ENCODE measurements around the gene DUSP15.
"Not testable (repeated sequence)": the region's sequence is repeated elsewhere in the genome, so short reads cannot be mapped to it uniquely, and the experiment has no call there.

The DUSP15 gene

DNA sequence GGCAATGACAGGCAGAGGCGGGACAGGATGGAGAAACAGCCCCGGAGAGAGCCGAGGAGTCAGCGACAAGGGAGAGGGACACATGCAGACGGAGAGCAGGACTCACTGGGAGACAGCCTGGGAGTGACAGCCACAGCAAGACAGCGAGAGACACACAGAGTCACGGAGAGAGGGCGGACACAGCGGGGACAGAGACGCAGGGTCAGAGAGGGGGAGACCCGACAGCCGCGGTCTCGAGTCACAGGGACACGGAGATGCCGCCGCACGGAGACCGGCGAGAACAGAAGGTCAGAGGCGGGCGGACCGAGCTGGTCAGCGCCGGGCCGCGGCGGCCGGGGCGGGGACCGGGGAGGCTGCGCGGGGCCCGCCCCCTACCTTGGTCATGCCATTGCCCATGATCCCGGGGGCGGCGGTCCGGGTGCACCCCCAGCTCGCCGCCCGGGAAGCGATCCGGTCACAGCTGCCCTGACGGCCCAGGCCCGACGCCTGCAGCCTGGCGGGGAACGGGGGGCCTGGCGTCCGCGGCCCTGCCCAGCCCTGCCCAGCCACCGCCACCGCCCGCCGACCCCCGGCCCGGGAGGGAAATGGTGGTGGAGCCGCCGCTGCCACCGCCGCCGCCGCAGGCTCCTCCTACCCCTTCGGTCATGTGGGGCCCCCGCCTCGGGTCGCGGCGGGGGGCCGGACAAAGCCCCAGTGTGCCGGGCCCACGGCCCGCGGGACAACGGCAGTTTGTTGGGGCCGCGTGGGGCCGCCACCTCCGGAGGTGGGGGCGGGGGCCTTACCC is at the start of gene DUSP15, which contains the start of gene TTLL9:
Gene DUSP15, minus strand, starts transcription at position 586 of the 784 bp plus-strand sequence. Its CDS starts 190 bp downstream, at position 396.
Gene TTLL9, plus strand, starts transcription at position 693 of the 784 bp plus-strand sequence. CDS start 493 bp downstream, outside the sequence.
- no peak for ATAC-seq
- peak; percentile 14 for DNase-seq

DNA sequence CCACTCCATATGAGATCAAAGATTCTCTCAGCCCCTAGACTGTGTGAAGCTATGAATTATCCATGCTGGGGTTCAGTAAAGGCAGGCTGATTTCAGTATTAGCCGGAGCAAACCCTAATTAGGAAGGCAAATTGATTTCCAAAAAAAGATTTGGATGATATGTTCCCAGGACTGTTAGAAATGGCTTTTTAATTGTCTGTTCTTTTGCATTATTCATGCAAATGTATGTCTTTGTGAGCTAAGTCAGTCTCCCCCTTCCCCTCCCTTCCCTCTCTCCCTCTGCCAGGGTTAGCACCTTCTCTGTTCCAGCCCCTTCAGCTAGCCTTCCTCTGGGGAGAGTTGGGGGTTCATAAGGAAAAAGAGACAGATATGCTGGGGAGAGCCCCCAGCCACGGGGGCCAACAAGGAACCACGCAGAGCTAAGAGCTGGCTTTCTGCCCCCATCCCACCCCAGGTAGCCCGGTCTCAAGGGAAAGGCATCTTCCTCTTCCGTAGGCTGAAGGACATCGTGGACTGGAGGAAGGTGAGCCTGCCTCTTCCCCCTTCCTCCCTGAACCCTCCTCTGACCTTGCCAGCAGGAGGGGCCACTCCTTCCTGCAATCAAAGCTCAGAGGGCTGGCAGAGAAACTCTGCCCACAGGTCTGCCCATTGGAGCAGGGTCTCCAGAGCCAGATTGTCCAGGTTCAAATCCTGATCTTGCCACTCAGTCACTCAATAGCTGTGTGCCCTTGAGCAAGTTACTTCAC is 49.3 kb upstream of the DUSP15 start:
- ATAC-seq (no peak), DNase-seq (no peak)

DNA sequence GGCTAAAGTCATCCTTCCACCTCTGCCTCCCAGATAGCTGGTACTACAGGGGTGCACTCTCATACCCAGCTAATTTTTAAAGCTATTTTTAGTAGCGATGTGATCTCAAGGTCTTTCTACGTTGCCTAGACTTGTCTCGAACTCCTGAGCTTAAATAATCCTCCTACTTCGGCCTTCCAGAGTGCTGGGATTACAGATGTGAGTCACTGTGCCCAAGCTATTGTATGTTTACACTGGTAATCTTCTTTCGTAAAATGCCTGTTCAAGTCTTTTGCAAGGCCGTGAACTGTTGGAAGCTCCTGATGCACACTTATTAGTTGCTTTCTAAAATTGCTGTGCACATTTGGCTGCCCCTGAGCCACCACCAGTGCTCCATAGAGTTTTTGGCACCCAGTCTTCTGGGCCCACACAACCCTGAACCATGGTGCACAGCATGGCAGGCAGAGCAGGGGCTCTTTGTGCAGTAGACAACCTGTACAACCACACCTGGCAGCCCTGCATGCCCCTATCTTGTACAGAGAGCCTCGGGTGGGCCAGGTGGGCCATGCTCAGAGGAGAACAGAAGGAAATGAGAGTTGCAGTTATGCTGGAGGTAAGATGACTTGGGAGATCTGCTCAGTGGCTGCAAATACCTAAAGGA is 48.3 kb upstream of the DUSP15 start:
- DNase-seq, result no peak
- no peak for ATAC-seq

DNA sequence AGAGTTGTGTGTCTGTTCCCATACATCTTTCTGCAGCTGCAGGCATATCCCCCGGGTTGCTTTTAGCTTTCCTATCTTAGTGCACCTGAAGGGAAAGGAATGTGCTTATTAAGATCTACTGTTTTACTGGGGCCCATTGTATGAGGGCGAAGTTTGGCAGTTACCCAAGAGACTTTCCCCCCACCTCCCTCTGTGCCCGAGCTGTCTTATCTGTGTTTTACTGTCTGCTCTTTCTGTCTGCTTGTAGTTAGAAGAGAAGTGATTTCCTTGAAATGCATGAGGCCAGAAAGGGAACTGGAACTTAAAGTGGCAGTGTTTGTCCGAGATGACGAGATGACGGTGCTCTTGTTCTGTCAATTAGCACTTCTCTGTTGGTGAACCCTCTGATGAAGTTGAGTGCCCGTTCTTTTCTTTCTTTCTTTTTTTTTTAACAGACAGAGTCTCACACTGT is 47.7 kb upstream of the DUSP15 start:
- not testable (repeated sequence) for ATAC-seq, DNase-seq

- no peak for DNase-seq
- no peak for ATAC-seq
These were observed 46.4 kb upstream of the DUSP15 start for GRCh38 chr20:31916708-31917107.

GRCh38 chr20:31915491-31916280 is 45.4 kb upstream of the DUSP15 start:
- ATAC-seq (no peak), DNase-seq (no peak)

DNA sequence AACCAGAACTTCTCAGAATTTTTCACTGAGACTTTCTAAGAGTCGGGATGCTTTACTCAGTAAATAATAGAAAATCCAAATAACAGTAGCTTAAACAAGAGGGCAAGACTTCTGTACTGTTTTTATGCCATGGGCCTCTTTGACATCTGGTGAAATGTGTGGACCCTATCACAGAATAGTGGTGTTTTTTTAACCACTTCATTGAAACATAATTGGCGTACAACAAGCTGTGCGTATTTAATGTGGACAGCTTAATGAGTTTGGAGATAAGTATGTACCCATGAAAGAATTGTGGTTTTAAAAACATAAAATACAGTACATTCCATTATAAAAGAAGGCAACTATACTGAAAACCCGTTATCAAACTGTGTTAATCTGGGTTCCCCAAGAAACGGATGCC is 43.8 kb upstream of the DUSP15 start:
- DNase-seq, result no peak
- ATAC-seq, result no peak

- DNase-seq (no peak), ATAC-seq (no peak)
These were observed 43.3 kb upstream of the DUSP15 start for GRCh38 chr20:31913431-31914157.

GRCh38 chr20:31910071-31910803 is 39.9 kb upstream of the DUSP15 start:
- DNase-seq (no peak), ATAC-seq (no peak)

DNA sequence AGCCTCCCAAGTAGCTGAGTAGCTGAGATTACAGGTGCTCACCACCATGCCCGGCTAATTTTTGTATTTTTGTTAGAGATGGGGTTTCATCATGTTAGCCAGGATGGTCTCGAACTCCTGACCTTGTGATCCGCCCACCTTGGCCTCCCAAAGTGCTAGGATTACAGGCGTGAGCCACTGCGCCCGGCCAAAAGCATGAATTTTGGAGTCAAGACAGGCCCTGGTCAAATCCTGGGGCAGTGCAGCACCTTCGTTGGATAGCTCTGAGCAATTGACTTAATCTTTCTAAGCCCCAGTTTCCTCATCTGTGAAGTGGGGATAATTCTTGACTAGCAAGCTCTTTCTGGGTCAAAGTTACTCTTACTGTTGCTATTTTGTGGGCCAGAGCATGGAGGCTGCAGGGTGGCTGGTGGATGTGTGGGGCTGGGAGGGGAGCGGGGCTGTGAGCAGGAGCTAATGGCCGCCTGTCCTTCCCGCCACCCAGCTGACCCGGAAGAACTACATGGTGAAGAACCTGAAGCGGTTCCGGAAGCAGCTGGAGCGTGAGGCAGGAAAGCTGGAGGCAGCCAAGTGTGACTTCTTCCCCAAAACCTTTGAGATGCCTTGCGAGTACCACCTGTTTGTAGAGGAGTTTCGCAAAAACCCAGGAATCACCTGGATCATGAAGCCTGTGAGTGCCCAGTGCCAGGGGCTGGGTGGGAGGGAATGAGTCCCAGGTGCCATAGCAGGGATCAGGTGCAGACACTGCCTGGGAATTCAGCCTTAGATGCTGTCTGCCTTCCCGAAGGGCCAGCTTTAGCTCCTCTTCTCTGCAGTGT is 39.1 kb upstream of the DUSP15 start:
- DNase-seq, result no peak
- no peak for ATAC-seq

- DNase-seq (no peak), ATAC-seq (no peak)
These were observed 38.1 kb upstream of the DUSP15 start for GRCh38 chr20:31908424-31908823.

- no peak for DNase-seq
- ATAC-seq, result peak; percentile 68
These were observed 37.7 kb upstream of the DUSP15 start for GRCh38 chr20:31908016-31908415.

DNA sequence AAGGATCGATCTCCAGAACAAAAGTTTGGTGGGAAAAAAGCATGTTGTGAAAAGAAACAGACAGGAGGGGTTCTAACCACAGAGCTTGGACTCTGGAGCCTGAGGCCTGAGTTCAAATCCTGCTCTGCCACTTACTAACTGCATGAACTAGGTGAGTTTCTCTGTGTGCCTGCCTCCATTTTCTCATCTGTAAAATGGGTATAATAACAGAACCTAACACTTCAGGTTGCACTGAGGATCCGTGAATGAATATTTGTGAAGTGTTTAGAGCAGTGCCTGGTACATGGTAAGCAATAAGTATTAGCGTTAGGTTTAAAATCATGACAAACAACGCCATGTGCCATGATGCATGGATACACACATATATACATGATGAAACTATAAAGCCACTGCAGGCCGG is 36.7 kb upstream of the DUSP15 start:
- ATAC-seq (no peak), DNase-seq (no peak)

- no peak for DNase-seq
- no peak for ATAC-seq
These were observed 35.7 kb upstream of the DUSP15 start for GRCh38 chr20:31906001-31906400.

DNA sequence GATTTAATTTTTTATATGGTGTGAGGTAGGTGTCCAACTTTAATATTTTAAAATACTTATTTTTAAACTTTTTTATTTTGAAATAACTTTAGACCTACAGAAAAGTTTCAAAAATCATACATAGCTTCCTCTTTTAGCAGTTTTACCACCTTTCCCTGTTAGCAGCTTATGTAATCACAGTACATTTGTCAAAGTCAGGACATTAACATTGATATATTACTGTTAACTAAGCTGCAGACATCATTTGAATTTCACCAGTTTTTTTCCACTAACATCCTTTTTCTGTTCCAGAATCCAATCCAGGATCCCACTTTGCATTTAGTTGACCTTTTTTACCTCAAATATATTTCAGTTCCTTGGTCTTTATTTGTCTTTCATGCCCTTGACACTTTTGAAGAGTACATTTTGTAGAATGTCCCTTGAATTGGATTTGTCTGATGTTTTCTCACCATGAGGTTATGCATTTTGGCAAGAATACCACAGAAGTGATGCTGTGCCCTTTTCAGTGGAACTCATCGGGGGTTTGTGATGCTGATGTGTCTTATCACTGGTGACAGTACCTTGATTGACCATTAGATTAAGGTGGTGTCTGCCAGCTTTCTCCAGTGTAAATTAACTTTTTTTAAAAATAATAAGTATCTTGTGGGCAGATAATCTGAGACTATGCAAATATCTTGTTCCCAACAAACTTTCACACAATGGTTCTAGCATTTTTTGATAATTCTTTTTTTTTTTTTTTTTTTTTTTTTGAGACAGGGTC is 33.5 kb upstream of the DUSP15 start:
- no peak for ATAC-seq

DNA sequence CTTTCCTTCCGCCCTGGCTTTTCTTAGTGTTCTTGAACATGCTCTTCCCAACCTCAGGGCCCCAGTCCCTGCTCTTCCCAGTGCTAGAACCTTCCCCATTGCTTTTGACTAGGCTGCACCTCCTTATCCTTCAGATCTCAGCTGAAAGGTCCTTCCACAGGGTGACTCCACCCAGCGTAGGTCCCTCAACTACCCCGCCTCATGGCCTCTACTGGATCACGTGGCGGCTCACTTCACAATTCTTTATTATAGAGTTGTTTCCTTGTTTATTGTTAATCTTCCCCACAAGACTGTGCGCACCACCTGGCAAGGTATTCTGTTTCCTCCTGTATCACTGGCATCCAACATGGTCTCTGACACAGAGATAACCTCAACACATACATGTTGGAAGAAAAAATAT is 31.3 kb upstream of the DUSP15 start:
- ATAC-seq (no peak), DNase-seq (no peak)

More for the DNA sequence above, 33.5 kb upstream of the DUSP15 start:
- no peak for DNase-seq

DNA sequence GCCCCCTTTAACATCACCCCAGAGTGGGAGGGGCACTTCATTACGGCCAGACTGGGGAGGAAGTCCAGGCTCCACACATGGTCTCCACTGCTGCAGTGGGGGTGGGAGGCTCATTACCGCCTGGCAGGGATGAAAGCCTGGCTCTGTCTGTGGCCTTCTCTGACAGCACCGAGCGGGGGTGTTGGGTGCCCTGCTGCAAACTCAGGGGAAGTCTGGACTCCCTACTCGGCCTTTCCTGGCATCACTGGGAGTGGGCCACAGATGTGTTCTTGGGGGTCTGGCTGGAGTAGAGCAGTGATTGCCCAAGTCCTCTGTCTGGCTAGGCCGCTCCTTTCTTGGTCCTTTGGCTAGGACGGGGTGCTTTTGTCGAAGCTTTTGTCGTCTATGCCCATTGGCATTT is 27.2 kb upstream of the DUSP15 start:
- ATAC-seq, result no peak

DNA sequence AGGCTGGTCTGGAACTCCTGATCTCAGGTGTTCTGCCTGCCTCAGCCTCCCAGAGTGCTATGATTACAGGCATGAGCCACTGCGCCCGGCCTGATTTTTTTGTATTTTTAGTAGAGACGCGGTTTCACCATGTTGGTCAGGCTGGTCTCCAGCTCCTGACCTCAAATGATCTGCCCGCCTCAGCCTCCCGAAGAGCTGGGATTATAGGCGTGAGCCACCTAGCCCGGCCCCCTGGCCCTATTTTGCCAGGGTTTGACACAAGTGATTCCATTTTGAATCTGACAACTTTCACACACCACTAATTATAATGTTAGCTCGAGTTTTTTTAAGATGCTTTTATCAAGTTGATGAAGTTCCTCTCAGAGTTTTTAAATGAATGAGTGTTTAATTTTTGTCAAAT is 25.7 kb upstream of the DUSP15 start:
- no peak for ATAC-seq
- DNase-seq, result no peak

More for the DNA sequence above, 27.2 kb upstream of the DUSP15 start:
- DNase-seq, result no peak

Data from stimulated activated naive CD8-positive, alpha-beta T cell treated with anti-CD3 and anti-CD28 coated beads, Interleukin-15, Interleukin-2, amounts not matched to agents 100 U/mL and 50 U/mL, for 24 hours (primary cell).